GM21723 (cell line): ENCODE results near the gene LILRA1.
A peak's percentile ranks its signal among the peaks of the same experiment; 100 is the strongest.
"Not testable (repeated sequence)": the region's sequence is repeated elsewhere in the genome, so short reads cannot be mapped to it uniquely, and the experiment has no call there.

Source experiments
- ATAC-seq: cut with Tn5 transposase; IDR thresholded peaks from one replicate; pipeline ENCODE4 v1.9.1; 2021; ENCODE audit warnings: mild to moderate bottlenecking, moderate library complexity; ENCODE audit not compliant: unreplicated experiment

The LILRA1 gene

GRCh38 chr19:54576411-54576976, 16.9 kb upstream of the LILRA1 start:
- ATAC-seq = no peak

GRCh38 chr19:54577334-54577733, 16.1 kb upstream of the LILRA1 start:
- no peak for ATAC-seq

- ATAC-seq = not testable (repeated sequence)
Measured at GRCh38 chr19:54578268-54578667, 15.2 kb upstream of the LILRA1 start.

GRCh38 chr19:54586397-54586796, 7.0 kb upstream of the LILRA1 start:
- ATAC-seq = no peak

- no peak for ATAC-seq
Measured at GRCh38 chr19:54587026-54587425, 6.4 kb upstream of the LILRA1 start.

GRCh38 chr19:54593931-54594626, 647 bp downstream of the LILRA1 start:
- ATAC-seq = not testable (repeated sequence)

- ATAC-seq = no peak
Measured at GRCh38 chr19:54594737-54595136, 1.3 kb downstream of the LILRA1 start.

GRCh38 chr19:54595680-54596436, 2.4 kb downstream of the LILRA1 start:
- ATAC-seq = not testable (repeated sequence)

GRCh38 chr19:54600212-54600611, 6.8 kb downstream of the LILRA1 start:
- no peak for ATAC-seq

GRCh38 chr19:54606230-54606629, 12.8 kb downstream of the LILRA1 start:
- ATAC-seq = no peak

- peak; percentile 68 for ATAC-seq
Measured at GRCh38 chr19:54606891-54607784, 13.7 kb downstream of the LILRA1 start.

GRCh38 chr19:54607785-54608150, 14.3 kb downstream of the LILRA1 start:
- no peak for ATAC-seq

GRCh38 chr19:54608205-54608604, 14.8 kb downstream of the LILRA1 start:
- no peak for ATAC-seq

GRCh38 chr19:54608792-54609191, 15.4 kb downstream of the LILRA1 start:
- no peak for ATAC-seq

- no peak for ATAC-seq
Measured at GRCh38 chr19:54609356-54609791, 15.9 kb downstream of the LILRA1 start.

- no peak for ATAC-seq
Measured at GRCh38 chr19:54612428-54612827, 19.0 kb downstream of the LILRA1 start.

GRCh38 chr19:54614726-54615125, 21.3 kb downstream of the LILRA1 start:
- ATAC-seq = no peak

GRCh38 chr19:54616057-54616456, 22.6 kb downstream of the LILRA1 start:
- peak; percentile 33 for ATAC-seq

GRCh38 chr19:54616821-54617560, 23.6 kb downstream of the LILRA1 start:
- ATAC-seq = peak; percentile 82

- ATAC-seq = no peak
Measured at GRCh38 chr19:54620464-54620863, 27.0 kb downstream of the LILRA1 start.
